ENCODE measurements around the gene PIAS1. TPM values are rescaled to one million over a fixed set of nuclear protein-coding genes. Genes with fewer than 3 reads are reported as not detected.

The PIAS1 gene
- total and polyA plus RNA-seq, 9 of the 15 experiments (the other 6 are each of a cell fraction or from before 2014, with no cell fraction given): 18.0 to 59.1 (median 28.5) TPM

DNA sequence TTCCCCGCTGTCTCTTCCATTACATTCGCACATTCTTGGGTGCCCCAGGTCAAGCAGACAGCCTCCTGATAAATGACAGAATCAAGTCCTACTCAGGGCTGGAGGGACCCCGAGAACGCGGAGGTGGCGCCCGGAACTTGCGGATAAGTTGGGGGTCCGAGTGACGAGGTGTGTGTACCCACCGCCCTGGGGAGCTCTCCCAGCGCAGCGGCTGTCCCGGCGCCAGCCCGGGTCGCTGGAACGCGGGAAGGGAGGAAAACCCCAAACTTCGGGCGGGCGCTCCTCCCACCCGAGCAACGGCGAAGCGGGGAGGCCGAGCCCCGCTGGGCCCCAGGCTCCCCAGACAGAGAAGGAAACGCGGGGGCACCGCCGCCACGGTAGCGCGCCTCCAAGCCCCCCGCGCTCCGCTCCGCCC, 174.9 kb downstream of the PIAS1 start (continued):
- TF ChIP-seq MYC (IDR thresholded peaks at IDR 0.05; ENCODE audit: low read depth, low read length) (no peak), MYC (CRISPR knock-in tag; IDR thresholded peaks at IDR 0.05; ENCODE audit: borderline replicate concordance, low read depth) (no peak), SAP30 (IDR thresholded peaks at IDR 0.05; ENCODE audit: borderline replicate concordance, insufficient read depth, low read depth, low read length, poor library complexity, severe bottlenecking) (peak; percentile 34), EWSR1 (IDR thresholded peaks at IDR 0.05; ENCODE audit: borderline replicate concordance, low read depth, partially characterized antibody) (no peak), CEBPG (CRISPR knock-in tag; IDR thresholded peaks at IDR 0.05) (no peak), CEBPG (tag; conservative IDR thresholded peaks at IDR 0.05 in 1 of 2, IDR thresholded peaks at IDR 0.05 in 1 of 2) (no peak), TSC22D4 (tag; IDR thresholded peaks at IDR 0.05) (no peak), SETDB1 (IDR thresholded peaks at IDR 0.05; ENCODE audit: low read length) (no peak), ARID4B (CRISPR knock-in tag; IDR thresholded peaks at IDR 0.05) (peak; percentile 8; the same call in 1 of the 2 replicates)

All from K562 (cell line).